ENCODE data around the gene MTX2. TPM values are rescaled to one million over a fixed set of nuclear protein-coding genes. Genes with fewer than 3 reads are reported as not detected.
A peak's percentile ranks its signal among the peaks of the same experiment; 100 is the strongest.

MTX2 gene
- total and polyA plus RNA-seq, 2 donors (not counting 3 experiments of a cell fraction or from before 2014, with no cell fraction given), result 31.3 TPM

DNA sequence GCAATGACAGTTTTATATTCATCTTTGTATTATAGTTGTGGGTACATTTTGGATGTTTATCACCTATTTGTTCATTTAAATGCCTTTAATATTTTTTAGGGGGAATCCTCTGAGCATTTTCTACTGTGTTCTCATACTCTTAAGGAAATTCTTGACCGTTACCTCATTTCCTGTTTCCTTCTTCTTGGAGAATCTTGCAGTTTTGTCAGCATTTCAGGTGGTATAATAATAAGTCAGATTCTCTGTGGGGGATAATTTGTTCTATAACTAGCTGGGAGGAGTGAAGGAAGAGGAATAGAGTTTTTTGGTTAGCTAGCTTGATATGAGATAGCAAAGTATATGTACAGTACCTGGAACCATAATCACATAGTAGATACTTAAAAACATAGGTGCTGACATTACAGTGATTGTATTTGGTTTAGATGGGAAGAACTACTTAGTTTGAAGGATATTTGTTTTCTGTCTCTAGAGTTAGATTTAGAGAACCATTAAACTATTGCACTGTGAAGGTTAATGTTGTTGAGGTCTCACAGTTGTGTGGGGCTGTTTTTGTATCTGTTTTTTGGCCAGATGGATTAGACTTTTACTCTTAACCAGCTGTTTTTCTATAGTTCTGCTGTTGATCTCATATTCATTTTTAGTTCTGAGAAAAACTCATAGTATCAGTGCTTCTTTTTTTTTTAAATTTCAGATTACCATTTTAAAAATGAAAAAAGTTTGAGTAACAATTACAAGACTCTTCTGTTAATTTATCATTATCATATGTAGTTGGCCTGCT is 14.2 kb downstream of the MTX2 start:
- dilution Hi-C loops (cut with MboI; ENCODE audit: extremely low pct_ligation_motif_present, low sequenced_read_pairs), result no loop called here
- no peak overlapping the region for H2AFZ ChIP-seq (ENCODE audit: low read depth, low read length)
- peak overlapping the region; percentile 71 for H3K27ac ChIP-seq (ENCODE audit: insufficient read depth, low read depth, low read length)
- ChIA-PET CTCF (interaction anchor here (1.2 to 4.6 kb wide), 3 partner anchors 49 to 271 kb away, joined by 3 to 19 read pairs (median 5); no protein-coding TSS in a partner anchor), POLR2A (no interaction called here)
- peaks cover 19% of the 10 kb centered on the region for H3K4me1 ChIP-seq (ENCODE audit: control insufficient read depth, extremely low read depth, insufficient read depth, low read length)
- H3K9me3 ChIP-seq (replicated peaks; ENCODE audit: control insufficient read depth, insufficient read depth, low read length), result no peaks in the 10 kb centered on the region
- H3K4me2 ChIP-seq (ENCODE audit: insufficient read depth, low read length), result peak overlapping the region; percentile 91
- H3K27me3 ChIP-seq (ENCODE audit: control insufficient read depth in 2 of 2, insufficient read depth in 2 of 2, low read length in 2 of 2), result no peaks in the 10 kb centered on the region
- TSS peak; percentile 60 for BruUV-seq (replicated peaks)
- no peak for TF ChIP-seq MYC (IDR thresholded peaks at IDR 0.05; ENCODE audit: low read depth, low read length)
- TF ChIP-seq GATA2 (IDR thresholded peaks at IDR 0.05; ENCODE audit: insufficient read depth, insufficient read length, low read depth, low read length), result no peak
- TF ChIP-seq, protein P1, sequence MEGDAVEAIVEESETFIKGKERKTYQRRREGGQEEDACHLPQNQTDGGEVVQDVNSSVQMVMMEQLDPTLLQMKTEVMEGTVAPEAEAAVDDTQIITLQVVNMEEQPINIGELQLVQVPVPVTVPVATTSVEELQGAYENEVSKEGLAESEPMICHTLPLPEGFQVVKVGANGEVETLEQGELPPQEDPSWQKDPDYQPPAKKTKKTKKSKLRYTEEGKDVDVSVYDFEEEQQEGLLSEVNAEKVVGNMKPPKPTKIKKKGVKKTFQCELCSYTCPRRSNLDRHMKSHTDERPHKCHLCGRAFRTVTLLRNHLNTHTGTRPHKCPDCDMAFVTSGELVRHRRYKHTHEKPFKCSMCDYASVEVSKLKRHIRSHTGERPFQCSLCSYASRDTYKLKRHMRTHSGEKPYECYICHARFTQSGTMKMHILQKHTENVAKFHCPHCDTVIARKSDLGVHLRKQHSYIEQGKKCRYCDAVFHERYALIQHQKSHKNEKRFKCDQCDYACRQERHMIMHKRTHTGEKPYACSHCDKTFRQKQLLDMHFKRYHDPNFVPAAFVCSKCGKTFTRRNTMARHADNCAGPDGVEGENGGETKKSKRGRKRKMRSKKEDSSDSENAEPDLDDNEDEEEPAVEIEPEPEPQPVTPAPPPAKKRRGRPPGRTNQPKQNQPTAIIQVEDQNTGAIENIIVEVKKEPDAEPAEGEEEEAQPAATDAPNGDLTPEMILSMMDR (IDR thresholded peaks at IDR 0.05; ENCODE audit: extremely low read depth in 1 of 2, insufficient read depth in 1 of 2, low read depth in 1 of 2, low read length in 2 of 2), result no peak
- TF ChIP-seq FOS (IDR thresholded peaks at IDR 0.05; ENCODE audit: borderline replicate concordance, insufficient read depth, low read length), result peak; percentile 46
- no peak for TF ChIP-seq EZH2 (IDR thresholded peaks at IDR 0.05; ENCODE audit: borderline replicate concordance, low read depth, low read length, severe bottlenecking)
- TF ChIP-seq POLR2AphosphoS5 (IDR thresholded peaks at IDR 0.05; ENCODE audit: insufficient read depth, low read depth, low read length), result no peak
- TF ChIP-seq, protein P2, sequence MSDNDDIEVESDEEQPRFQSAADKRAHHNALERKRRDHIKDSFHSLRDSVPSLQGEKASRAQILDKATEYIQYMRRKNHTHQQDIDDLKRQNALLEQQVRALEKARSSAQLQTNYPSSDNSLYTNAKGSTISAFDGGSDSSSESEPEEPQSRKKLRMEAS (IDR thresholded peaks at IDR 0.05; ENCODE audit: insufficient read depth, insufficient read length), result no peak
- TF ChIP-seq JUN (IDR thresholded peaks at IDR 0.05; ENCODE audit: borderline replicate concordance, insufficient read depth, insufficient read length, low read depth), result peak; percentile 78
- TF ChIP-seq POLR2A (IDR thresholded peaks at IDR 0.05; ENCODE audit: low read depth, low read length), result no peak
- H3K36me3 ChIP-seq (ENCODE audit: control insufficient read depth in 2 of 2, extremely low read depth in 1 of 2, insufficient read depth in 2 of 2, low read length in 2 of 2), result no peaks in the 10 kb centered on the region
- H3K79me2 ChIP-seq (ENCODE audit: control insufficient read depth, insufficient read depth, low read length), result peaks cover 64% of the 10 kb centered on the region
- peak; percentile 64 for FAIRE-seq
- DNase-seq (ENCODE audit: low read depth, low spot score), result peak; percentile 66
- peak overlapping the region in 1 of 3 experiments; percentile 40 for H3K4me3 ChIP-seq (replicated peaks in 1 of 3; ENCODE audit: insufficient read depth in 1 of 3, low read depth in 1 of 3, low read length in 3 of 3)
- H4K20me1 ChIP-seq (replicated peaks; ENCODE audit: control insufficient read depth, extremely low read depth, insufficient read depth, low read length), result no peaks in the 10 kb centered on the region
- H3K9ac ChIP-seq (replicated peaks; ENCODE audit: extremely low read depth, insufficient read depth, low read length), result no peak overlapping the region
- no peaks in the 10 kb centered on the region for H3K9me1 ChIP-seq (replicated peaks; ENCODE audit: control insufficient read depth, extremely low read depth, insufficient read depth, low read length)
- intact Hi-C loops (cut with micrococcal nuclease), result loop anchor here (5.0 kb wide), 2 partner anchors 96 to 269 kb away; partner anchors contain the start of gene HOXD1
